PFSK-1 (cell line): Measurements from ENCODE around the gene BIRC5.

ENCODE experiments used
- FOXP2 ChIP-seq: optimal IDR thresholded peaks from 2 replicates; pipeline ENCODE3; 2011; ENCODE audit warnings: borderline replicate concordance, control low read depth, inconsistent platforms; ENCODE audit not compliant: insufficient read depth; ENCODE audit errors: extremely low read length, extremely low read depth
- POLR2AphosphoS5 ChIP-seq: IDR thresholded peaks from 2 replicates; pipeline ENCODE4 v1.6.1; 2012; ENCODE audit warnings: low read depth, mild to moderate bottlenecking, control low read depth, low read length, moderate library complexity
- REST ChIP-seq, 2 experiments: IDR thresholded peaks; 2 replicates each; pipeline versions ENCODE4 v1.6.1 to v1.8.0; 2011 to 2012; ENCODE audit warnings: low read depth in 2 of 2, low read length in 2 of 2, control low read depth in 1 of 2, inconsistent platforms in 1 of 2, mild to moderate bottlenecking in 1 of 2, moderate library complexity in 1 of 2; ENCODE audit not compliant: insufficient read depth in 1 of 2
- SIN3A ChIP-seq: IDR thresholded peaks from 2 replicates; pipeline ENCODE4 v1.6.1; 2012; ENCODE audit warnings: mild to moderate bottlenecking, low read length, moderate library complexity, borderline replicate concordance; ENCODE audit not compliant: insufficient read depth
- TAF1 ChIP-seq: IDR thresholded peaks from 2 replicates; pipeline ENCODE4 v1.6.1; 2012; ENCODE audit warnings: low read length, control low read depth, borderline replicate concordance; ENCODE audit not compliant: insufficient read depth

GRCh38 chr17:78271419-78272170, 57.5 kb downstream of the BIRC5 start:
- TF ChIP-seq POLR2AphosphoS5: no peak
- no peak for TF ChIP-seq REST (IDR thresholded peaks at IDR 0.05; ENCODE audit: insufficient read depth in 1 of 2, low read depth in 2 of 2, low read length in 2 of 2)
- no peak for TF ChIP-seq SIN3A
- no peak for TF ChIP-seq TAF1
- TF ChIP-seq FOXP2: no peak
